RWPE1 (cell line): ENCODE results near the gene LTO1.

Experiments
- CTCF ChIA-PET: fragments of 350-600 bp; sonication (Branson Sonifier 250); formaldehyde crosslinking; extraction: SDS; loops from one replicate; lab custom pipeline; 2021; lab: Yijun Ruan, JAX
- POLR2A ChIA-PET: fragments of 400-600 bp; formaldehyde crosslinking; extraction: SDS; loops from one replicate; lab custom pipeline; 2020; ENCODE audit warnings: antibody characterized with exemption; ENCODE audit not compliant: low non-redundant PET; lab: Yijun Ruan, JAX
- DNase-seq: peaks from one replicate; pipeline ENCODE4 v3.0.0; 2012; ENCODE audit warnings: low spot score
- H3K27ac ChIP-seq: fragments of 450-650 bp; 2 replicates; pipeline ENCODE4 v1.5.1; 2017
- TF ChIP-seq, protein P1 (sequence below): fragments of 450-650 bp; conservative IDR thresholded peaks from 2 replicates; pipeline ENCODE4 v1.5.1; 2017; ENCODE audit warnings: low read depth, mild to moderate bottlenecking

The LTO1 gene

DNA sequence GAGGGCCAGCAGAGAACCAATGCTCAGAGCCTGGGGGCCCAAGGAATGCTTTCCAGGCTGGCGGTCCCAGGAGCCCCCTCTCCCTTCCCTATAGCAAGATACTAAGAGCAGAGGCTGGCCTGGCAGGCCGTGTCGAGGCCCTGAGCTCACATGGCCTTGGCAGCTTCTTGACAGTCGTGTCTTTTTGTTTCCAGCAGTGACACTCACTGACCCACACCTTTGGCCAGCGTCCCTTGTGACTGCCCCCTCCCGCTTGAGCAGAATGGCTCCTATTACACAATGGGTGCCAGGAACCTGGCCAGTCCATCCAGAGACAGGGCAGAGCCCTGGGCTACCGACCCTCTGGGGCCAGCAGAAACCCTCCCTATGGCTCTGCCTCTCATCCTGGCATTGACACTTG is 40.6 kb downstream of the LTO1 start:
- no peak overlapping the region for H3K27ac ChIP-seq
- ChIA-PET POLR2A (no interaction called here), CTCF (interaction anchor here (0.6 kb wide), 1 partner anchor 534 kb away, joined by 4 read pairs; no protein-coding TSS in a partner anchor)
- TF ChIP-seq, protein P1, sequence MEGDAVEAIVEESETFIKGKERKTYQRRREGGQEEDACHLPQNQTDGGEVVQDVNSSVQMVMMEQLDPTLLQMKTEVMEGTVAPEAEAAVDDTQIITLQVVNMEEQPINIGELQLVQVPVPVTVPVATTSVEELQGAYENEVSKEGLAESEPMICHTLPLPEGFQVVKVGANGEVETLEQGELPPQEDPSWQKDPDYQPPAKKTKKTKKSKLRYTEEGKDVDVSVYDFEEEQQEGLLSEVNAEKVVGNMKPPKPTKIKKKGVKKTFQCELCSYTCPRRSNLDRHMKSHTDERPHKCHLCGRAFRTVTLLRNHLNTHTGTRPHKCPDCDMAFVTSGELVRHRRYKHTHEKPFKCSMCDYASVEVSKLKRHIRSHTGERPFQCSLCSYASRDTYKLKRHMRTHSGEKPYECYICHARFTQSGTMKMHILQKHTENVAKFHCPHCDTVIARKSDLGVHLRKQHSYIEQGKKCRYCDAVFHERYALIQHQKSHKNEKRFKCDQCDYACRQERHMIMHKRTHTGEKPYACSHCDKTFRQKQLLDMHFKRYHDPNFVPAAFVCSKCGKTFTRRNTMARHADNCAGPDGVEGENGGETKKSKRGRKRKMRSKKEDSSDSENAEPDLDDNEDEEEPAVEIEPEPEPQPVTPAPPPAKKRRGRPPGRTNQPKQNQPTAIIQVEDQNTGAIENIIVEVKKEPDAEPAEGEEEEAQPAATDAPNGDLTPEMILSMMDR, result no peak
- DNase-seq, result no peak

DNA sequence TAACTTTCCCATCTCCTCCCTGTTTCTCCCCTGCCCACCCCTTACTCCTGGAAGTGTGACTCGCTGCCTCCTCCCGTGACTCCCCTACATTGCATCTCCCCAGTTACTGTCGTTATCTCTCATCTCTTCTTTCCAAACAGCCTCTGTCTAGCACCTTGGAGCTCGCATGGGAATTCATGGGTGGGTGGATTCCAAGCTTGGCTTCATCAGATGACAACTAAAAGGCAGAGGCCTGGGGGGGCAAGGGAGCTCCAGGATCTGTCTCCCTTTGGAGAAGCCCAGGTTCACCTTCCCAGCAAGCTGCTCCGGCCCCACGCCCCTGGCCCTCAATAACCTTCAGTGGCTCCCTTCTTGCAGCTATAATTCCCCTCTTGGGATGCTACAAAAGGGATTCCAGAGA is 41.1 kb downstream of the LTO1 start:
- TF ChIP-seq, protein P1, result no peak
- ChIA-PET CTCF (interaction anchor here (0.6 kb wide), 2 partner anchors 46 to 533 kb away, joined by 4 read pairs; no protein-coding TSS in a partner anchor), POLR2A (no interaction called here)
- H3K27ac ChIP-seq, result no peak overlapping the region
- no peak for DNase-seq

DNA sequence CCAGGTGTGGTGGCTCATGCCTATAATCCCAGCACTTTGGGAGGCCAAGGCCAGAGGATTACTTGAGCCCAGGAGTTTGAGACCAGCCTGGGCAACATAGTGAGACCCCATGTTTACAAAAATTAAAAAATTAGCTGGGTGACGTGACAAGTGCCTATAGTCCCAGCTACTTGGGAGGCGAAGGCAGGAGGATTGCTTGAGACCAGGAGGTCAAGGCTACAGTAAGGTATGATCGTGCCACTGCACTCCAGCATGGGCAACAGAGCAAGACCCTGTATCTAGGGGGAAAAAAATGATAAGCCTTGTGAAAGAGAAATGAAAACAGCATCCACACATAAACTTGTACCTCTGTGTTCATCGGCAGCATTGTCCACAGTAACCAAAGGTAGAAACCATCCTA is 42.3 kb downstream of the LTO1 start:
- DNase-seq, result no peak
- TF ChIP-seq, protein P1, result no peak
- H3K27ac ChIP-seq, result no peak overlapping the region
- ChIA-PET CTCF (interaction anchor here (0.6 to 0.7 kb wide), 2 partner anchors 128 to 315 kb away, joined by 3 to 4 read pairs; no protein-coding TSS in a partner anchor), POLR2A (no interaction called here)

DNA sequence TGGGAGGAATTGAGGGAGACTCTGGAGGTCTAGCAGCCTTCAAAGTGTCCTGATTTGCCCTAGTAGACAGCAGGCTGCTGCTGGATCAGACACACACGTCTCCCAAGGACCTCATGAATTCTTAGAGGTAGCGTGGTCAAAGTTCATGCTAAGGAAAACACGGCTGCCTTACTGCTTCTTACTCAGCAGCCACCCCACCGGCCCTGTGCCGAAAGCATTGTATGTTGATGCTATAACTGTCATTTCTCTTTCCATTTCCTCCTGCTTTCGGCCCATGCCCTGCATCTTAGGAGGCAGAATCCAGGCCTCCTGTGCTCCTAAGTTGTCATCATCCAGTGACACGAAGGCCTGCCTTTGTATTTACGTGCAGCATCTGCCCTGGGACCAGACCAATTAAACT is 44.7 kb downstream of the LTO1 start:
- POLR2A ChIA-PET, result no interaction called here
- CTCF ChIA-PET, result no interaction called here
- H3K27ac ChIP-seq, result no peak overlapping the region
- DNase-seq, result no peak
- TF ChIP-seq, protein P1, result no peak

DNA sequence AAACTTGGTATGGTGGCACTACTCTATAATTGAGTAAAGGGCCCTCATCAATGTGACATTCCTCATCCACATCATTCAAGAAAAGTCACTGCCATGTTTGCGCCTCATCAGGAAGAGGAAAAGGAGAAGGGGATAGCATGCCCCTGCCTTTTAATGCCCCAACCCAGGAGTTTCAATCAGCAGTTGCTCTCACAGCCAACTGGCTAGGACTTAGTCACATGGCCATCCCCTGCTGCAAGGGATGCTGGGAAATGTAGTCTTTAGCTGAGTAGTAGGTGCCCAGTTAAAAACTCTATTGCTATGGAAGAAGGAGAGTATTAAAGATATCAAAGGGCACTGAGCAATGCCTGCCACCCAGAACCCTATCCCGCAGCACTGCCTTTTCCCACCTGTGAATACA is 45.1 kb downstream of the LTO1 start:
- ChIA-PET CTCF (no interaction called here), POLR2A (interaction anchor here (0.6 kb wide), 1 partner anchor 369 kb away, joined by 3 read pairs; no protein-coding TSS in a partner anchor)
- no peak for DNase-seq
- no peak overlapping the region for H3K27ac ChIP-seq
- TF ChIP-seq, protein P1, result no peak

DNA sequence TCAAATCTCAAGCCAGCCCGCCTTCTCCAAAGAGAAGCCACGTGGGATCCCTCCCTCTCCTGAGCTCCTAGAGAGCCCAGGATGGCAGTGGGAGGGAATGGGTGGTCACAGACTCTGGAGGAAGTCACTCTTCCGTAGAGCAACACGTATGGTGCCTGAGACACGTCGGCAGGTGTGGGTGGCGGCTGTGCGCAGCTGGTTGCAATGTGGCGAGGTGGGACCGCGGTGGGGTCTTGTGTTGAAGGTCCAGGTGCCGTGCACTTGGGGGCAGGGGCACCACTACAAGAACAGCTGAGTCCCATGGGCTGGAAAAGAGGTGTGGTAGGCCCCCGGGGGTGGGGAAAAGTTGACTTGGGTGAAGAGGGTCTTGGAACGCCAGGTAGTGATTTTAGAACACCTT is 47.6 kb downstream of the LTO1 start:
- ChIA-PET POLR2A (no interaction called here), CTCF (no interaction called here)
- TF ChIP-seq, protein P1, result no peak
- DNase-seq, result no peak
- H3K27ac ChIP-seq, result no peak overlapping the region

DNA sequence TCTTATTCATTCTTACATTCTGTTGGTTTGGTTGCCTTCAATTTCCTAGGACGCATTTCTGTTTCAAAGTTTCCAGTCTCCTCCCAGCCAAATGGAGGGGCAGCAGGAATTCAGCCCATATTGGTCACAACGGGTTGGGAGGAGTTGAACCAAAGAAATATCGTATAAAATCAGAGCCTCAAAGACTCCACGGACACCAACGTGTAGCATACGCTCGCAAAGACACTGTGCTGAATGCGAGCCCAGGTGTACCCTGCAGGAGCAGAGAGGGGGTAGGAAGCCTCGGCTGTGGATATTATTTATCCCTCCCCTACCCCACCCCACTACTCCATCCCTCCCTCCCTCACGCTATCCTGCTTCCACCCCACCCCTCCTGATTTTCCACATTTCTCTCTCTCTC is 49.7 kb downstream of the LTO1 start:
- no peak overlapping the region for H3K27ac ChIP-seq
- no peak for DNase-seq
- CTCF ChIA-PET, result no interaction called here
- POLR2A ChIA-PET, result no interaction called here
- TF ChIP-seq, protein P1, result no peak
